Gastrocnemius medialis (tissue), 4 donors: ENCODE results near the gene MCRIP2.
"Not testable (repeated sequence)": the region's sequence is repeated elsewhere in the genome, so short reads cannot be mapped to it uniquely, and the experiment has no call there.

Experiments used
- POLR2A ChIP-seq, 2 donors: fragments of 450-650 bp; IDR thresholded peaks; one replicate each; pipeline ENCODE4 v1.6.1; 2017; ENCODE audit warnings: antibody characterized with exemption in 2 of 2, mild to moderate bottlenecking in 2 of 2, moderate library complexity in 2 of 2
- TF ChIP-seq, protein P1 (sequence below), 5 experiments: fragments of 450-650 bp in 3 of 5; fragments of 200-600 bp in 2 of 5; sonication (generic) in 2 of 5; IDR thresholded peaks in 4 of 5; conservative IDR thresholded peaks in 1 of 5; 1 replicate in 4 of 5; 2 replicates in 1 of 5; pipeline ENCODE4 v1.5.1; 2016 to 2019; ENCODE audit warnings: antibody characterized with exemption in 5 of 5, mild to moderate bottlenecking in 3 of 5, moderate library complexity in 3 of 5

DNA sequence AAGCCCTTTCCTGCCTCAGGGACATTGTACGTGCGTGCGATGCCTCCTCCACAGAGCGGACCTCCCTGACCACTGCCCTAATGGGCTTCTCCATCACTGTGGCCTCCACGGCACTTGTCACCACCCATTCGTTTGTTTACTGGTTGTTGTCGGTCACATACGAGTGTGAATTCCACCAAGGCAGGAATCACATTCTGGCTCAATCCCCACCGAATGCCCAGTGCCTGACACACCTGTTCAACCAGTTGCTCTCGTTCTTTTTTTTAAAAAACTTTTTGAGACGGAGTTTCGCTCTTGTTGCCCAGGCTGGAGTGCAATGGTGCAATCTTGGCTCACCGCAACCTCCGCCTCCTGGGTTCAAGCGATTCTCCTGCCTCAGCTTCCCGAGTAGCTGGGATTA is 49.6 kb downstream of the MCRIP2 start:
- TF ChIP-seq, protein P1, sequence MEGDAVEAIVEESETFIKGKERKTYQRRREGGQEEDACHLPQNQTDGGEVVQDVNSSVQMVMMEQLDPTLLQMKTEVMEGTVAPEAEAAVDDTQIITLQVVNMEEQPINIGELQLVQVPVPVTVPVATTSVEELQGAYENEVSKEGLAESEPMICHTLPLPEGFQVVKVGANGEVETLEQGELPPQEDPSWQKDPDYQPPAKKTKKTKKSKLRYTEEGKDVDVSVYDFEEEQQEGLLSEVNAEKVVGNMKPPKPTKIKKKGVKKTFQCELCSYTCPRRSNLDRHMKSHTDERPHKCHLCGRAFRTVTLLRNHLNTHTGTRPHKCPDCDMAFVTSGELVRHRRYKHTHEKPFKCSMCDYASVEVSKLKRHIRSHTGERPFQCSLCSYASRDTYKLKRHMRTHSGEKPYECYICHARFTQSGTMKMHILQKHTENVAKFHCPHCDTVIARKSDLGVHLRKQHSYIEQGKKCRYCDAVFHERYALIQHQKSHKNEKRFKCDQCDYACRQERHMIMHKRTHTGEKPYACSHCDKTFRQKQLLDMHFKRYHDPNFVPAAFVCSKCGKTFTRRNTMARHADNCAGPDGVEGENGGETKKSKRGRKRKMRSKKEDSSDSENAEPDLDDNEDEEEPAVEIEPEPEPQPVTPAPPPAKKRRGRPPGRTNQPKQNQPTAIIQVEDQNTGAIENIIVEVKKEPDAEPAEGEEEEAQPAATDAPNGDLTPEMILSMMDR (IDR thresholded peaks at IDR 0.05 in 4 of 5, conservative IDR thresholded peaks at IDR 0.05 in 1 of 5): not testable (repeated sequence)
- TF ChIP-seq POLR2A (IDR thresholded peaks at IDR 0.05): not testable (repeated sequence)
